Measurements from ENCODE around the gene USF2.

DNA sequence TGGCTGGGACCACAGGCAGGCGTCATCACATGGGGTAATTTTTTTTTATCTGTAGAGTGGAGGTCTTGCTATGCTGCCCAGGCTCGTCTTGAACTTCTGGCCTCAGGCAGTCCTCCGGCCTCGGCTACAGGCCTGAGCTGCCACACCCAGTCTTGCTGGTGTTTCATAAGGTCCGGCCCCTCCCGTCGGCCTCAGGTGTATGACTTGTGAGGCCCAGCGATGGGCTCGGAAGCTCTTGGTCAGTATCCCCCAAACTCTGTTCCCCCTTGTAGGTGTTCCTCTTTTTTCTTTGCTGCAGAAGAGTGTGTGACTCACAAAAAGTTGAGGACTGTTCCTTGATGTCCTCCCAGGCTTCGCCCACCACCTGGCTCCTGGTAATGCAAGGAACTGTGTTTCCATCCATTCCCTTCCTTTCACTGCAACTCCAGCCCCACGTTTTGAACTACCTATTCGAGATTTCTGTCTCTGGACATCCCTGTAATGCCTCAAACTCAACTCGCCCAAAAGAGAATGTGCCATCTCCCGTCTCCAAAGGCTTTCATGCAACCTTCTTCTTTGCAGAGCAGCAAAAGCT, 5.0 kb downstream of the USF2 start:
- TF ChIP-seq, protein P1, sequence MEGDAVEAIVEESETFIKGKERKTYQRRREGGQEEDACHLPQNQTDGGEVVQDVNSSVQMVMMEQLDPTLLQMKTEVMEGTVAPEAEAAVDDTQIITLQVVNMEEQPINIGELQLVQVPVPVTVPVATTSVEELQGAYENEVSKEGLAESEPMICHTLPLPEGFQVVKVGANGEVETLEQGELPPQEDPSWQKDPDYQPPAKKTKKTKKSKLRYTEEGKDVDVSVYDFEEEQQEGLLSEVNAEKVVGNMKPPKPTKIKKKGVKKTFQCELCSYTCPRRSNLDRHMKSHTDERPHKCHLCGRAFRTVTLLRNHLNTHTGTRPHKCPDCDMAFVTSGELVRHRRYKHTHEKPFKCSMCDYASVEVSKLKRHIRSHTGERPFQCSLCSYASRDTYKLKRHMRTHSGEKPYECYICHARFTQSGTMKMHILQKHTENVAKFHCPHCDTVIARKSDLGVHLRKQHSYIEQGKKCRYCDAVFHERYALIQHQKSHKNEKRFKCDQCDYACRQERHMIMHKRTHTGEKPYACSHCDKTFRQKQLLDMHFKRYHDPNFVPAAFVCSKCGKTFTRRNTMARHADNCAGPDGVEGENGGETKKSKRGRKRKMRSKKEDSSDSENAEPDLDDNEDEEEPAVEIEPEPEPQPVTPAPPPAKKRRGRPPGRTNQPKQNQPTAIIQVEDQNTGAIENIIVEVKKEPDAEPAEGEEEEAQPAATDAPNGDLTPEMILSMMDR (IDR thresholded peaks at IDR 0.05), result no peak
- no peak for TF ChIP-seq POLR2AphosphoS5 (IDR thresholded peaks at IDR 0.05)
